GM21447 (cell line): ENCODE data around the gene MAD1L1.

ENCODE experiments used
- ATAC-seq: cut with Tn5 transposase; IDR thresholded peaks from one replicate; pipeline ENCODE4 v1.9.1; 2021; ENCODE audit not compliant: unreplicated experiment

The MAD1L1 gene

DNA sequence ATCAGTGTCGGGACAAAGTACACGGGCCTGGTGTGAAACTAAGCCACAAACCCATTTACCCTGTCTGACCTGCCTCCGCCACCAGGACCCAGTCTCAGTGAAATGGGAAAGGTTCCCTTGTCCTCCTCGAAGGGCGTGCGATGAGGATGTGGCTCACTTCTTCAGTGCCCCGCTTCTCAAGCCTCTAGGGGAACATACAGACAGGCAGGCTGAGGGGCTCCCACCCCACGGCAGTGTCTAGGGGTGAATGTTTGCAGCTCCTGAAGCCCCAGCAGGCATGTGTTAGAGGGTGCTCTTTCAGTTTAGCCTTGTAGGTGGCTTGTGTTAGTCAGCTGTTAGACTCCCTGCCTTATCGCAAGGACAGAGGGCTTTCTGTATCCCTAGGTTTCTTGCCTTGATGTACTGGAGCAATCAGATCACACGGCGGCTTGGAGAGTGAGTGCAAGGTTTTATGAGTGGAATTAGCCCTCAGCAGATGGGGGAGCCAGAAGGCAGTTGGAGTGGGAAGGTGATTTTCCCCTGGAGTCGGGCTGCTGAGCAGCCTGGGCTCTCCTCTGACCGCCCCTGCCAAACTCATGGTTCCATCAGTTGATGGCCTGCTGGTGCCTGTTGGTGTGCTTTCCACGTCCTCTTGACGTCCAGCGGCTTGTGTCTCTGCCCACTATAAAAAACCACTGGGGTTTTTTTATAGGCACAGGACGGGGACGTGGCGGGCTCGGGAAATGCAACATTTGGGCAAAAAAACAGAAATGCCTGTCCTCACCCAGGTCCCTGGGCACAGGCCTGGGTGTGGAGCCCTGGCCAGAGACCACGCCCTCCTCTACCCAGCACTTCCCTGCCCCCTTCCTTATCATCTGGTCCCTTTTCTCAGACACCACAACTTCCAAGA lies 10.0 kb upstream of the MAD1L1 start:
- no peak for ATAC-seq

DNA sequence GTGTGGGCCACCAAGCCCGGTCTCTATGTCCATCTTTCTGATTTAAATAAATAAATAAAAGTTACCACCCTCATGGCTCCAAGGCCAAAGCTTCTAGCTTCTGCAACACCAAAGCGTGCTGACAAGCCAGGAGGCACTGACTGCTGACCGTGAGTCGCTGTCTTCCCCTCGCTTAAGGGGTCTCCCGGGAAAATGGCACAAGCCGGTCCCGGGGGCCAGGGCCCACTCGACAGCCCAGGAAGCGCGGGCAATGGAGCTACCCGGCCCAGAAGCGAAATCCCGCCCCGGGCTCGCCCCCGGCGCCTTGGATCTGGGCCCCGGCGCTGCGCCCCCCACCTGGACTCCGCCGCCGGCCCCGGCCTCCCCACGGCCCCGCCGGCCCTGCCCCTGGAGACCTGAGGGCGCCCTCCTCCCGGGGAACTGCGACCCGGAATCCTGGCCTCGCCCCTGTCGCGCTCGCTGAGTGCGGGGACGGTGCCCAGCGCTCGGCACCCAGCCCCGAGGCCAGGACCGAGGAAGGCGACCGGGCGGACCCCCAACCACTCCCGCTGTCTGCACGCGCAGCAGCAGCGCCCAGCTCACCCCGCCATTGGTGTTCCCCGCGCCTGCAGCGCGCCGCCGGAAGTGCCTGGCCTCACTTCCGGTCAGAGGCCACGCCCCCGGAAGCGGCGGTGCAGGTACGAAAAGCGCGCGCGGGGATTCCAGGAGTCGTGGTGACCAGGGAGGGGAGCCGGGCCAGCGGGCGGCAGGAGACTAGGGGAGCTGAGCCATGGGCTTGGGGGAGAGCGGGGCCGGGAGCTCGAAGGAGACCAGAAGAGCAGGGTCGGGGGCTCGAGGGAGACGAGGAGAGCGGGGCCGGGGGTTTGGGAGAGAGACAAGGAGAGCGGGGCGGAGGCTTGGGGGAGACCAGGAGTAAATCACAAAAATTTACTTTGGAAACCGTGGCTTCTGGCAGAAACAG lies 9.1 kb upstream of the MAD1L1 start, which contains the start of the genes MRM2 and NUDT1:
MRM2 (minus strand) TSS at position 626 of the 961 bp plus-strand sequence; CDS start at position 590, 36 bp downstream.
NUDT1 (plus strand) TSS at position 647 of the 961 bp plus-strand sequence. CDS start 2,349 bp downstream, outside the sequence.
- peak; percentile 48 for ATAC-seq

DNA sequence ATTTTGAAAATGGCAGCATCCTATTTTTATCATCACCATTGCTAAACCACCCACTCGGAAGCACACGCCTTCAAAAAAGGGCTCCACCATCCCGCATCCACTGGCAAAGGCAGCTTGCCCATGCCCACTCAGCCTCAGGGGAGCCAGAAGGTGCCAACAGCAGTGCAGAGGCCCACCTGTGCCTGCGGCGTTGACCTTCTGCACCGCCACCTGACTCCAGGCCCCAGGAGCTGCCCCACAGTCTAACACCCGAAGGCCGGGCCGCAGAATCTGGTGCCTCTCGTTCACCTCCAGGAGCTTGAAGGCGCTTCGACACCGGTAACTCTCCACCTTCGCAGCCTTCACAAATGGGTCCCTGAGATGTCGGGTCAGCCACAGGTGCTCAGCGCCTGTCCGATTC lies 6.5 kb upstream of the MAD1L1 start:
- no peak for ATAC-seq

DNA sequence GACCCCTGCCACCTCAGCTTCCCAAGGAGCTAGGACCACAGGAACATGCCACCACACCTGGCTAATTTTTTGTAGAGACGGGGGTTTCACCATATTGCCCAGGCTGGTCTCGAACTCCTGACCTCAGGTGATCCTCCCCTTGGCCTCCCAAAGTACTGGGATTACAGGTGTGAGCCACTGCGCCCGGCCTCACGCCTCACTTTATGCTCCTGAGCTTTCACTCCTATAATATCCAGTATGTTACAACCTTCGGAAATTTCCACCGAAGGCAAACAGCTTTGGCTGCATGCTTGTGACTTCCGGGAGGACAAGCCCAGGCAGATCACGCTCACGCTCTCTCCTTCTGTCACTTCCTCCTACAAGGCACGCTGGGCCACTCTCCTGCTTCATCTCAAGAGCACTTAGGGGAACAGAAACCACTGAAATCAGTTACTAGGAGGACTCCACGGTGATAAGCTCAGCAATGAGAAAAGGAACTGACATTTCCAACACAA lies 4.4 kb upstream of the MAD1L1 start:
- ATAC-seq, result peak; percentile 69

DNA sequence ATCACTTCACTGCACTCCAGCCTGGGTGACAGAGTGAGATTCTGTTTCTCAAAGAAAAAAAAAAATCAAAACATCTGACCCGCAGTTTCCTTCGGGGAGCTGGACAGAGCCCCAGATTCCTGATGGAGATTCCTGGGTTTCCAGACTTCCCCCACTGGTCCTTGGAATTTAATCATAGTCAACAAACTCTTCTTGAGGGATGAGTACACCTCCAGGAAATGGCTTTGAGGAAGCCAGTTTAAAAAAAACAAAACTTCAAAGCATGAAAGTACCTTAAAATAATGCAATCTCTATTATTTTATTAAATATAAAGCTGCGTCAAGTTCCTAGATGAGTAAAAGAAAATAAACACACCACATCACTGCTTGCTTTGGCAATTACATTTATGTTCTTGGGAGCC lies 1.2 kb upstream of the MAD1L1 start:
- no peak for ATAC-seq

DNA sequence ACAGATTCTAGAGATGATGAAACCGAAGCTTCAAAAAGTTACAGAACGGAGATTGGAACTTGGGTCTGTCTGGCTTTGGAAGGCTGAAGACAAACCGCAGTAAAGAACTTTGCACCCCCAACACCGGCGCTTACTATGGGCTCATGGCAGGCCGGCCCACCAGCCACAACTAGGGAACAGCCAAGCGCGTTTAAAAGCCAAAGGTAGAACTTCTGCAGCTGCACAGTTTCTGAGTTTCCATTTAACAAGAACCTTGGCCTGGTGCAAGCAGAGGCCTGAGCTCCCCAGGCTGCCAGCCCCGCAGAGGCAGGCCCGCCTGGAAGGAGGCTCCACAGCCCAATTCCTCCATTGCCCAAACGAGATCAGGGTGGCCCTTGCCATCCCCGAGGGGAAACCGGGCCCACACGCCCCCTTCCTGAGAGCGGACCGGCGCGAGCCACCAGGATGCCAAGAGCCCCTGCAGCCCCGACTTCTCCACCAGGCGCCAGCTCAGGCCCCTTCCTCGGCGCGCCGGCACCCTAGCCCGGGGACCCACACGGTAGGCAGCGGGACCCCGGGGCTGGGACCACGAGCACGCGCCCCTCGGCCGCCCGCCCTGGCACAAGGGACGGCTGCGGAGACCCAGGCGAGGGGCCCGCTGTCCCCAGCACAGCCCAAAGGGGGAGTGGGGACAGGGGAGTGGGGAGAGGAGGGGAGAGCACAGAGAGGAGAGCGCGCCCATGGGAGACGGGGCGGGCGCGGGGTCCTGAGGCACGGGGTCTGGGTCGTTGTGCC lies 566 bp downstream of the MAD1L1 start:
- peak; percentile 21 for ATAC-seq

DNA sequence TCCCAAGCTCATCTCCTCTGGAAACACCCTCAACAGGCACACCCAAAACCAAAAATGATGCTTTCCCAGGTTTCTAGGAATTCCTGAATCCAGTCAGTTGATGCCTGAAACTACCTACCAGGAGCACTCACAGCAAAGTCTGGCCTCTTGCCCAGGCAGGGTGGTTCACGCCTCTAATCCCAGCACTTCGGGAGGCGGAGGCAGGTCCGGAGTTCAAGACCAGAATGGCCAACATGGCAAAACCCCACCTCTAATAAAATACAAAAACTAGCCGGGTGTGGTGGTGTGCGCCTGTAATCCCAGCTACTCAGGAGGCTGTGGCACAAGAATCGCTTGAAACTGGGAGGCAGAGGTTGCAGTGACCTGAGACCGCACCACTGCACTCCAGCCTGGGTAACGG lies 1.9 kb downstream of the MAD1L1 start:
- no peak for ATAC-seq

DNA sequence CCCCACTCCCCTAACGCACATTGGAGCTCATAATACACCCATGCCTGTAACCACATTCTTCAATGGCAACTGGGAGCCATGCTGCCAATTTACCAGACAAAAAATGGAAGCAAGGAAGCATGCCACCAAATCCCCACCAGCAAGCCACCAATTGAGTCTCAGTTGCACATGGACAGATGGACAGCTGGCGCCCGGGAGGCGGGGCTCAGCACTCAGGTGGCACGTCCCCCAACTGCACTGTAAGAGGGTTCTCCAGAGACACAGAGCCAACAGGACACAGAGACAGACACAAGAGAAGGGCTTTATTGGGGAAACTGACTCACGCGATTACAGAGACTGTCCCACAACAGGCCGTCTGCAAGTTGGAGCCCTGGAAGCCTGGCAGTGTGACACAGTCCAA lies 2.5 kb downstream of the MAD1L1 start:
- ATAC-seq, result no peak

DNA sequence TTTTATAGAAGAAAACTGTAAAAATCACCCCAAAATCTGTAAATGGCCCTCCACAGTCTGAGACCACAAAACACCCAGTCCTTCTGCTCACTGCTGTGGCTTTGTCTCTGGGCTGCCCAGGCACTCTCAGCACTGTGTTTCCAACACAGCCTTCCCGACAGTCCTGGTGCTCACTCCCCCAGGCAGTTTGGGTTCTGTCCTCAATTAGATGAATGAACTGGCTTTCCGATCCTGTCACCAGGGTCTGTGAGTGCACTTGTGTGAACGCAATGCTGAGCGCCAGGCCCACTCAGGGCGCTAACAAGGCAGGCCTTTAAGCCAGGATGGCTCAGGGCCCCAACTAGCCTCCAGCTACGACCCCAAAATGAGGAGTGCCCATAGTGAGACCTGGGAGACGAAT lies 3.3 kb downstream of the MAD1L1 start:
- ATAC-seq, result no peak

DNA sequence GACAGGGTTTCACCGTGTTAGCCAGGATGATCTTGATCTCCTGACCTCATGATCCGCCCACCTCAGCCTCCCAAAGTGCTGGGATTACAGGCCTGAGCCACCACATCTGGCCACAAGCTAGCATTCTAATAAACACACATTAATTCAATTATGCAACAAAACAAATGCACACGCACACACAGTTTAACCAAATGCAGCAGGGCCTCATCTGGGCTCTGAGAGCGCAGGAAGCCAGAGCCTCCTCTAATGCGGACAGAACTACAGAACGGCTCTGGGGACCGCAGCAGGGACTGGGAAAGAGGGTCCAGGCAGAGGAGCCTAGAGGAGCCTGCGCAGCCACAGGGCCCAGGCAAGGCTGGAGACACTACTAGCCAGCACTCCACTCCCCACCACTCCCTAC lies 3.8 kb downstream of the MAD1L1 start:
- ATAC-seq, result no peak

DNA sequence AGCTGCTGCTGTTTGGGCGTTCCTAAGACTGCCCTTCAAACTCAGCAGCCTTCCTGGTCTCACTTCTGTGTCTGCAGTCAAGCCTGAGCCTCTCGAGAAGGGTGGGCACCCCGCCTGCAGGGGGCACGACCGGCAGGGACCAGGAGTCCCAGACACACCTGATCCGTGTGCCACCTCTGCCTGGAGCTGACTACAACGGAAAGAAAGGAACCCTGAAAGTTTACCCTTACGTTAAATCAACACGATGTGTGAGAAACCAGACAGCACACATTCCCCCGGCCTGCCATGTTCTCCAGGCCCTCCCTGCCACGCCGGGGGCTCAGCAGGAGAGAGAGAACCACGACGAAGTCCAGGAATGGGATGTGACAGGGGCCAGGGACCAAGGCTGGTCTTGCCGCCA lies 5.0 kb downstream of the MAD1L1 start:
- ATAC-seq, result no peak

DNA sequence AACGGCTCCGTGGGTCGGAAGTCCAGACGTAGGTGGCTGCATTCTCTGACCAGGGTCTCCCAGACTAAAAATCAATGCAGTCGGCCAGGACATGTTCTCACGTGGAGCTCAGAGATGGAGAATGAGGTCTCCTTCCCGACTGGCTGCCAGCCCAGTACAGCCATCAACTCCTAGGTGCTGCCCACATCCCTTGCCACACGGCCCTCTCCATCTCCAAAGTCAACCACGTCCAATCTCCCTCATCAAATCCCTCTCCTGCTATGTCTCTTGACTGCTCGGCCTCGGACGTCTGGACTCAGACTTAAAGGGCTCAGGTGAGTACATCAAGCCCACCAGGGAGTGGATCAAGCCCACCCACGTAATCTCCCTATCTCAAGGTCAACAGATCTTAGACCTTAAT lies 6.9 kb downstream of the MAD1L1 start:
- no peak for ATAC-seq

DNA sequence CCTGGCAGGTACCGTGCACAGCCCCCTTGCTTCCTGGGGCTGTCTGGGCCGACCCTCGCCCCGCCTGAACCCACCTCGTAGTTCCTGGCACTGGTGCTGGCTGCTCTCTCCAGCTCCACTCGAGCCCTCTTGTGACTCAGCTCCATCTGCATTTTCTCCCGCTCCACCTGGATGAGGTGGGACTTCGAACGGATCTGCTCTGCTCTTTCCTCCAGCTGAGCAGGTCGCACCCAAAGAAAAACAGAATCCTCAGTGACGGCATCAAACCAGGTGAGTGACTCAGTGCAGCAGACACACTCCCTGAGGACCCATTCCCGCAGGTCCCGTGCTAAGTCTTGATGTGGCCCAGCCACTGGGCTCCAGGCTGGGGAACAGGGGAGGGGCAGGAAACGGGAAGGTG lies 7.4 kb downstream of the MAD1L1 start:
- no peak for ATAC-seq

DNA sequence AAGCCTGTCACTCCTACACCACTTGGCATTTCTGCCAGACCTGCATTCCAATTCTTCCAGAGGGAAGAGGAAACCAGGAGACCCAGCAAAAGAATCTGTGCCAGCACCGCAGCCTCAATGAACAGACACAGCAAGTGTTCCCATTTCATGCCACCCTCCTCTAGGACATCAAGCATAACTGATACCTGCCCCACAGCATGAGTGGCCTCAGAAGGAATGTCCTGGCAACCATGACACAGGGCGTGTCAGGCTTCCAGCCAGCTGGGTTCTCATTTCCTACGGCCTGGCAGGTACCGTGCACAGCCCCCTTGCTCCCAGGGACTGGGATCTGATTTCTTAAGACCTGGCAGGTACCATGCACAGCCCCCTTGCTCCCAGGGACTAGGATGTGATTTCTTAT lies 7.8 kb downstream of the MAD1L1 start:
- no peak for ATAC-seq

DNA sequence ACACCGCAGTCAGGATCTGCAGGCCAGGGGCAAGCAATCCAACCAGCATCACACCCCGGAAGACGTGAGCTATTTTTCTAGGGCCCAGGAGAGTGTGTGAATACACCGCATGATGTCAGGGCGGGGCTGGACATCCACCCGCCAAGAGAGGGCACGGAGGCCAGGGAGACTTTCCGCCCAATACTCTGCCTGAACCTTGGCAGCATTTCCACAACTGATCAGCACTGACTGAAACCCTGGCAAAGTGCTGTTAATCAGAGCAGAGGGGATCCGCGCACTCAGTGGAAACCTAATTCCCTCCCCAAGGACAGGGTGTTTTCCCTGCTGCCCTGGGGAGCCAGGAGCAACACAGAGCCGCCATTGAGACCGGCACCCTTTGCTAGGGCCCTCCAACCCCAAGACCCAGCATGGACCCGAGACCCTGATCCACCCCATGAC lies 8.2 kb downstream of the MAD1L1 start:
- ATAC-seq, result no peak

DNA sequence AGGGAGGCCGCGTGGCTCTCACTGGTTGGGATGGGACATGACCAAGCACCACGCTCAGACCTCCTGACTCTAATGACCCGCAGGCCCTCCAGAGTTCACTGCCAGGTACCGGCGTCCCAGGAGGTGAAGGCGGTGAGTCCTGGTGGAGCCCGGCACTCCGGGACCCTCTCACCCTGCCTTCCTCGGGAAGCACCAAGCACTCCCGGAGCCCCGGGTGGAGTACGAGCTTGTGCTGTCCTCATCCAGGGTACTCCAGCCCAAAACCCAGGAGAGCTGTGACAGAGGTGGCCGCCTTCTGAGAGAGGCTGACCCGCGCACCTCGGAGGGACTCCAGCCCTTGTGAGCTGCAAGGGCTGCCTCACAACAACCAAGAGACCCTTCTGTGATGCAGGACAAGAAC lies 9.4 kb downstream of the MAD1L1 start:
- no peak for ATAC-seq

DNA sequence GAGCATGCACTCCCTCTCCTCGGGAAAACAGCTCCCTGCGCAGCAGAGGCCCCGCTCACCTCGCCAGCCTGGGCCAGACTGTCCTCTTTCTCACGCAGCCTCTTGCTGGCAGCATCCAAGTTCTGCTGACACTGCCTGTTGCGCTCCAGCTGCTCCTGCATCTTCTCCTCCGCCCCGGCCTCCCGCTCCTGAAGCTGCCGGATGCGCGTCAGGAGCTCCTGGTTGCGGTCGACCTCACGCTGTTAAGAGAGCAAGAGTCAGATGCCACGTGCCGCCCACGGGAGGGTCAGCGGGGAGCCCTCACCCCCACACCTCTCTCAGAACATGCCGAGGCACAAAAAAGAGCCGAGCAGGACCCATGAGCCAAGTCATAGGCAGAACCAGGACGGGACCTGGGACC lies 10.2 kb downstream of the MAD1L1 start:
- no peak for ATAC-seq

DNA sequence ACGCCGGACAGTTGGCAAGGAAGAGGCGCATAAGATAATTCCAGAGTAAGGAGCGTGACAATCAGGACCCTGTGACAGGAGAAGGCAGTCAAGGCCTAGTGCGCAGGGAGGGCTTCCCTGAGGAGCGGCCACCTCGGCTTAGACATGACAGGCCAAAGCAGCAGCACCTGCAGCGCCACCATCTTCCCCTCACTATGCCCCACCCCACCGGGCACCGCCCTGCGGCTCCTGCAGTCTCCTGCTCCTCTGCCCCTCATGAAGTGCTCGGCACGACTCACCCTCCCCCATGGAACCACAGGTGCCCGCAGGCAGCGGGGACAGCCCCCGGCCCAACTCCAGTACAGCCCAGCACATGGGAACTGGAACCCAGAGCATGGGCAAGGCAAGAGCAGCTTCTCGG lies 11.8 kb downstream of the MAD1L1 start:
- no peak for ATAC-seq

DNA sequence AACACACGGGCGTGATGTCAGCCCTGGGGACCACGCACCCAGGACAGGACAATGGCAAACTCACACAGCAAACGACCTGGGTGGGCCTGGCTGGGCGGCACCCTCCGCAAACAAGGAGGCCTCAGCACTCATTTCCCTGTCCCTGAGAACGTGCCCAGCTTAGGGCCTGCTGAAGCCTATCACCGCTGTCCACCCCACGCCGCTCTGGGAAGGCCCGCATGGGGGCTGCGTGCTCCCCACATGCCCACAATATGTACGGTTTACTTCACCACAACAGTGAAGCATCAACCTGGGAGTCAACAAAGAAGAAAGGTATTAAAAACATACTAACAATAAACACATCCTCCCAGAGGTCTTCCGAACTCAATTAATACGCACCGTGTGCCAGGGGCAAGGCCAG lies 12.2 kb downstream of the MAD1L1 start:
- no peak for ATAC-seq

DNA sequence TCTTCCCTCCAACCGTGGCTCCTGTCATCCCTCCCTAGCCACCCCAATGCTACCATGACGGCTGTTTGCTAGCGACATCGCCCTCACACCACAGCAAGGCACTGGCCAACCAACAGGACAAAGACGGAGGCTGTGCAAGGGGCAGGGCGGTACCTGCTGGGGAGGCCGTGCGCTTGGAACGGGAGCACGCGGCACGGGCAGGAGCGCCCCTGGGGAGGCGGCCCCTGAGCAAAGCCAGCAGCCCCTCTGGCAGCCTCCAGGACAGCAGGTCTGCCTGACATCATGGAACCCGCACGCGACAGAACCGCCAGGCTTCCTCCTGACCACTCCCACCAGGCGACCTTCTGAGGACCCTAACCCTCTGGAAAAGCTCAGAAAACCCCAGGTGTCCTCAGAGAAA lies 12.7 kb downstream of the MAD1L1 start:
- ATAC-seq, result no peak

DNA sequence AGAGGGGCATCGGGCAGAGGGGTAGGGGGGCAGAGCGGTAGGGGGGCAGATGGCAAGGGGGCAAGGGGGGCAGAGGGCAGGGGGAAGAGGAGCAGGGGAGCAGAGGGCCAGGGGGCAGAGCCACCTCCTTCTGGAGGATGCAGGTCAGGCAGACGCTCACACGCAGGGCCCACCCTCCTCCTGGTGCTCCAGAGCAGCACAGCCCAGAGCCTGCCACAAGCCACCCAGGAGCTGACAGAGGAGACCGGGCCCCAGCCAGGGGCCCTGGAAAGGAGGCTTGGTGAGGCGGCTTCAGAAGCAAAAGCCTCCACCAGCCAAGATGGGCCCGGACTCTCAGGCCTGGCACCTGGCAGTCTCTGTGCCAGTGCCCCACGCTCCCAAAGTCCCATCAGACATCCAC lies 13.1 kb downstream of the MAD1L1 start:
- ATAC-seq, result no peak
